GM23248 (cell line): ENCODE results near the gene ADCY10. TPM values are rescaled to one million over a fixed set of nuclear protein-coding genes. Genes with fewer than 3 reads are reported as not detected.
A peak's percentile ranks its signal among the peaks of the same experiment; 100 is the strongest.
"Not testable (repeated sequence)": the region's sequence is repeated elsewhere in the genome, so short reads cannot be mapped to it uniquely, and the experiment has no call there.

Source experiments
- DNase-seq: peaks from one replicate; pipeline ENCODE4 v3.0.0-alpha.2; 2015
- H2AFZ ChIP-seq: fragments of 200-600 bp; sonication (generic); 2 replicates; pipeline ENCODE4 v1.6.1; 2016; ENCODE audit warnings: antibody characterized with exemption
- H3F3A ChIP-seq: fragments of 200-600 bp; sonication (generic); 2 replicates; pipeline ENCODE4 v1.6.1; 2016; ENCODE audit warnings: mild to moderate bottlenecking, antibody characterized with exemption, mixed run types; ENCODE audit not compliant: insufficient read depth
- H3K27ac ChIP-seq: fragments of 200-600 bp; sonication (generic); 2 replicates; pipeline ENCODE4 v1.5.1; 2016; ENCODE audit warnings: mild to moderate bottlenecking
- H3K27me3 ChIP-seq: fragments of 200-600 bp; sonication (generic); replicated peaks from 2 replicates; pipeline ENCODE4 v1.6.1; 2016; ENCODE audit warnings: mild to moderate bottlenecking; ENCODE audit not compliant: insufficient read depth
- H3K36me3 ChIP-seq: fragments of 200-600 bp; sonication (generic); 2 replicates; pipeline ENCODE4 v1.6.1; 2016; ENCODE audit warnings: low read depth, mild to moderate bottlenecking
- H3K4me1 ChIP-seq: fragments of 200-600 bp; sonication (generic); 2 replicates; pipeline ENCODE4 v1.6.1; 2016; ENCODE audit warnings: mild to moderate bottlenecking; ENCODE audit not compliant: insufficient read depth
- H3K4me2 ChIP-seq: fragments of 200-600 bp; sonication (generic); one replicate; pipeline ENCODE4 v1.6.1; 2016; ENCODE audit warnings: mild to moderate bottlenecking; ENCODE audit not compliant: unreplicated experiment
- H3K4me3 ChIP-seq: fragments of 200-600 bp; sonication (generic); 2 replicates; pipeline ENCODE4 v1.5.1; 2016; ENCODE audit warnings: mild to moderate bottlenecking
- H3K79me2 ChIP-seq: fragments of 200-600 bp; sonication (generic); 2 replicates; pipeline ENCODE4 v1.6.1; 2016; ENCODE audit warnings: mild to moderate bottlenecking; ENCODE audit not compliant: insufficient read depth
- H3K9ac ChIP-seq: fragments of 200-600 bp; sonication (generic); 2 replicates; pipeline ENCODE4 v1.6.1; 2016; ENCODE audit warnings: mild to moderate bottlenecking
- H3K9me2 ChIP-seq: fragments of 200-600 bp; sonication (generic); 2 replicates; pipeline ENCODE4 v1.6.1; 2016; ENCODE audit warnings: mixed run types, mild to moderate bottlenecking, moderate library complexity; ENCODE audit not compliant: insufficient read depth
- H3K9me3 ChIP-seq: fragments of 200-600 bp; sonication (generic); one replicate; pipeline ENCODE4 v1.6.1; 2017; ENCODE audit warnings: low read depth
- H4K20me1 ChIP-seq: fragments of 200-600 bp; sonication (generic); 2 replicates; pipeline ENCODE4 v1.6.0; 2016; ENCODE audit not compliant: insufficient read depth
- EZH2 ChIP-seq: fragments of 200-600 bp; sonication (generic); IDR thresholded peaks from 2 replicates; pipeline ENCODE4 v1.6.1; 2018; ENCODE audit warnings: antibody characterized with exemption, mild to moderate bottlenecking; ENCODE audit not compliant: insufficient read depth, poor library complexity, severe bottlenecking
- EZH2phosphoT487 ChIP-seq: fragments of 200-600 bp; sonication (generic); IDR thresholded peaks from 2 replicates; pipeline ENCODE4 v1.6.1; 2018; ENCODE audit warnings: antibody characterized with exemption, moderate library complexity, mild to moderate bottlenecking, low read depth; ENCODE audit not compliant: insufficient read depth
- WGBS, 2 experiments: methylation state at CpG; one replicate each; pipeline ENCODE4 v1.1.6; 2015 to 2017; ENCODE audit warnings: low lambda C conversion rate in 2 of 2, low coverage in 1 of 2; ENCODE audit errors: missing lambda C conversion rate in 2 of 2; 5-methylcytosine and 5-hydroxymethylcytosine counted together
- in situ Hi-C: fragments of 300-500 bp; cut with MboI; formaldehyde crosslinking; loops from 2 replicates; pipeline ENCODE4 v1.15.0; 2020
- polyA plus RNA-seq: library from polyadenylated mRNA; unstranded; fragments of >200 nt; fragmentation: Nextera tagmentation; extraction: Ambion mirVana; gene quantifications from 2 replicates; pipeline ENCODE4 v1.2.1, GENCODE V29; 2016
- total RNA-seq: library from RNA; depleted of rRNA; stranded (reverse); fragments of >200 nt; shearing (Covaris generic); gene quantifications from 2 replicates; pipeline ENCODE4 v1.2.3, GENCODE V29; 2014

ADCY10 gene
- total and polyA plus RNA-seq, 2 experiments from 2014 or later, result 0.11 TPM

DNA sequence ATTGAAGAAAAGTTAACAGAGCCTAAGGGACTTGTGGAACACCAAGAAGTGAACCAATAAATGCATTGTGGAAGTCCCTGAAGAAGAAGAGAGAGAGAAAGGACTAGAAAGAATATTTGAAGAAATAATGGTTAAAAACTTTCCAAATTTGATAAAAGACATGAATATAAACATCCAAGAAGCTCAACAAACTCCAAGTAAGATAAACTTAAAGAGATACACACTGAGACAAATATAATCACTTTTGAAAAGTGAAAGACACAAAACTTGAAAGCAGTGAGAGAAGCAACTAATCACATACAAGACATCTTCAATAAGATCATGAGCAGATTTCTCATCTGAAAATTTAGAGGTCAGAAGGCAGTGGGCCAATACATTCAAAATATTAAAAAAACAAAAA lies 101.0 kb downstream of the ADCY10 start:
- H3K79me2 ChIP-seq, result no peaks in the 10 kb centered on the region
- no peak for DNase-seq
- no peaks in the 10 kb centered on the region for H3K9me2 ChIP-seq
- H3K27me3 ChIP-seq, result no peaks in the 10 kb centered on the region
- in situ Hi-C loops, result no loop called here
- H3K4me1 ChIP-seq, result 0 out of 2 replicates have a peak, but pooled peaks cover 5% of the 10 kb centered on the region
- TF ChIP-seq EZH2phosphoT487 (no peak), EZH2 (no peak)
- H3K36me3 ChIP-seq, result no peaks in the 10 kb centered on the region
- no peaks in the 10 kb centered on the region for H4K20me1 ChIP-seq
- no peaks in the 10 kb centered on the region for H3K9me3 ChIP-seq
- no peak overlapping the region for H3K27ac ChIP-seq
- H3K4me3 ChIP-seq, result no peak overlapping the region
- peaks cover 7% of the 10 kb centered on the region; the same call in 1 of the 2 replicates for H3F3A ChIP-seq
- no peak overlapping the region for H2AFZ ChIP-seq
- no peak overlapping the region for H3K4me2 ChIP-seq
- no peak overlapping the region for H3K9ac ChIP-seq

DNA sequence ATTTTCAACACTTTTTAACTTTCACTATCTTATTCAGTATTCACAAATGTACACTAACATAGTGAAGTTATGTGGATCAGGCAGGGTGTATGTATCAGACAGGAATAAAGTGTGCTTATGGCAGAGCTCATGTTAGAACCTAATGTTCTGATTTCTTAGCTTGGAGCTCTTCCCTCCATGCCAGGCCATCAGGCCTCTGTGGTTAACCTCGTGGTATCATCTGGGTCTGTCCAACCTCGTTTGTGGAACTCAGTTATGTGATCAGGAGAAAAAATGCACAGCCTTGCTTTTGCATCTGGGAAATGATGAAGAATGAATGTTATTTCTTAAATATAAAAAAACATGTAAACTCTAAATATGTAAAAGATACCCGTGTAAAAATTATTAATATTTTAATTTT lies 105.2 kb downstream of the ADCY10 start:
- H2AFZ ChIP-seq, result no peak overlapping the region
- H3K9me2 ChIP-seq, result no peaks in the 10 kb centered on the region
- no peak overlapping the region for H3K4me3 ChIP-seq
- WGBS, 2 experiments, result 69 to 71% methylated on average over 3 of the region's 3 CpGs
- peaks cover 31% of the 10 kb centered on the region for H3F3A ChIP-seq
- H3K9me3 ChIP-seq, result no peaks in the 10 kb centered on the region
- TF ChIP-seq EZH2phosphoT487, result no peak
- TF ChIP-seq EZH2, result no peak
- H3K79me2 ChIP-seq, result no peaks in the 10 kb centered on the region
- H3K27me3 ChIP-seq, result no peaks in the 10 kb centered on the region
- H3K4me2 ChIP-seq, result no peak overlapping the region
- no peak for DNase-seq
- H3K9ac ChIP-seq, result no peak overlapping the region
- H3K36me3 ChIP-seq, result no peaks in the 10 kb centered on the region
- no peaks in the 10 kb centered on the region for H4K20me1 ChIP-seq
- H3K4me1 ChIP-seq, result peaks cover 23% of the 10 kb centered on the region
- H3K27ac ChIP-seq, result no peak overlapping the region
- in situ Hi-C loops, result no loop called here

DNA sequence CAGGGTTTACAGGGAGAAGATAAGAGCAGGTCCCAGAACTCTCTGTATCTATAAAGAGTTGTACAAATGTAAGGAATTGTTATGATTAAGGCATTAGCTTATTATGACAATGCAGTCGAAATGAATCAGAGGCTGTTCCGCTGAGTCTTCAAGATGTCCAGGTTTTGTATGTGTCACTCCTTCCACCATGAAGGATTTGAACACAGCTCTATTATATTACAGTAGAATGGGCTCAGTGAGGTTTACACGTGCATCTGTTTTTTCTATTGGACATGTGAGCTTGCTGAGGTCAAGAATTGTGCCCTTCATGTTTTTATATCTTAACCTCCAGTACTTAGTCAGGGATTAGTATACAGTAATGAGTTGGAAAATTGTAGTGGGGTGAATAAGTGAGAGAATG lies 105.8 kb downstream of the ADCY10 start:
- no peak for TF ChIP-seq EZH2
- TF ChIP-seq EZH2phosphoT487, result no peak
- no peaks in the 10 kb centered on the region for H3K36me3 ChIP-seq
- H3K79me2 ChIP-seq, result no peaks in the 10 kb centered on the region
- in situ Hi-C loops, result no loop called here
- H3F3A ChIP-seq, result peaks cover 31% of the 10 kb centered on the region
- no peak overlapping the region for H3K4me3 ChIP-seq
- H3K9me3 ChIP-seq, result no peaks in the 10 kb centered on the region
- H4K20me1 ChIP-seq, result no peaks in the 10 kb centered on the region
- peaks cover 27% of the 10 kb centered on the region for H3K4me1 ChIP-seq
- H3K4me2 ChIP-seq, result no peak overlapping the region
- no peaks in the 10 kb centered on the region for H3K27me3 ChIP-seq
- no peaks in the 10 kb centered on the region for H3K9me2 ChIP-seq
- WGBS, 2 experiments, result 32 to 44% methylated on average over 3 of the region's 3 CpGs
- no peak overlapping the region for H3K27ac ChIP-seq
- H3K9ac ChIP-seq, result no peak overlapping the region
- DNase-seq, result peak; percentile 73
- no peak overlapping the region for H2AFZ ChIP-seq

DNA sequence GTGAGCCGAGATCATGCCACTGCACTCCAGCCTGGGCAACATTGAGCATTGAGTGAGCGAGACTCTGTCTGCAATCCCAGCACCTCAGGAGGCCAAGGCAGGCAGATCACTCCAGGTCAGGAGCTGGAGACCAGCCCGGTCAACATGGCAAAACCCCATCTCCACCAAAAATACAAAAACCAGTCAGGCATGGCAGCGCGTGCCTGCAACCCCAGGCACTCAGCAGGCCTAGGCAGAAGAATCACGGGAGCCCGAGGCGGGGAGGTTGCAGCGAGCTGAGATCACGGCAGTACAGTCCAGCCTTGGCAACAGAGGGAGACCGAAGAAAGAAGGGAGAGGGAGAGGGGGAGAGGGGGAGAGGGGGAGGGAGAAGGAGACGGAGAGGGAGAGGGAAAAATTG lies 107.3 kb downstream of the ADCY10 start:
- DNase-seq, H4K20me1 ChIP-seq, H3K9me3 ChIP-seq, H3K27me3 ChIP-seq, H3K9ac ChIP-seq, H3K4me2 ChIP-seq, H3K36me3 ChIP-seq, H3K4me3 ChIP-seq, H3K79me2 ChIP-seq, H2AFZ ChIP-seq, H3K9me2 ChIP-seq, H3K27ac ChIP-seq, in situ Hi-C loops: not testable (repeated sequence)
- H3F3A ChIP-seq, result peaks cover 41% of the 10 kb centered on the region
- 97 to 98% methylated on average over 11 to 12 of the region's 12 CpGs for WGBS, 2 experiments
- peaks cover 29% of the 10 kb centered on the region for H3K4me1 ChIP-seq

DNA sequence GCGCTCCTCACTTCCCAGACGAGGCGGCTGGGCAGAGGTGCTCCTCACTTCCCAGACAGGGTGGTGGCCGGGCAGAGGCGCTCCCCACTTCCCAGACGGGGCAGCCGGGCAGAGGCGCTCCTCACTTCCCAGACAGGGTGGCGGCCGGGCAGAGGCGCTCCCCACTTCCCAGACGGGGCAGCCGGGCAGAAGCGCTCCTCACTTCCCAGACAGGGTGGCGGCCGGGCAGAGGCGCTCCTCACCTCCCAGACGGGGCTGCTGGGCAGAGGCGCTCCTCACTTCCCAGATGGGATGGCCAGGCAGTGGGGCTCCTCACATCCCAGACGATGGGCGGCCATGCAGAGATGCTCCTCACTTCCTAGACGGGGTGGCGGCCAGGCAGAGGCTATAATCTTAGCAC lies 107.7 kb downstream of the ADCY10 start:
- H3K9me2 ChIP-seq, H3K9me3 ChIP-seq, H3K9ac ChIP-seq, H3K27ac ChIP-seq, H4K20me1 ChIP-seq, DNase-seq, H2AFZ ChIP-seq, H3K4me2 ChIP-seq, H3K4me3 ChIP-seq, H3K27me3 ChIP-seq, H3K36me3 ChIP-seq, H3K79me2 ChIP-seq, in situ Hi-C loops: not testable (repeated sequence)
- WGBS, 2 experiments, result 94 to 100% methylated on average over 6 to 23 of the region's 23 CpGs
- Histone ChIP-seq H3K4me1 (peaks cover 29% of the 10 kb centered on the region), H3F3A (peaks cover 42% of the 10 kb centered on the region)
